GM23338 (cell line): Measurements from ENCODE around the gene PIK3CB. TPM values are rescaled to one million over a fixed set of nuclear protein-coding genes. Genes with fewer than 3 reads are reported as not detected.

ENCODE experiments used
- ATAC-seq: fragments of 200-7000 bp; cut with Tn5 transposase; 3 replicates; pipeline ENCODE4 v1.9.1; 2020
- DNase-seq: peaks from one replicate; pipeline ENCODE4 v3.0.0-alpha.2; 2015; ENCODE audit warnings: low spot score
- H2AFZ ChIP-seq: fragments of 200-600 bp; sonication (generic); 2 replicates; pipeline ENCODE4 v1.8.0; 2016; ENCODE audit warnings: antibody characterized with exemption, mild to moderate bottlenecking, moderate library complexity
- H3F3A ChIP-seq: fragments of 200-600 bp; sonication (generic); replicated peaks from 2 replicates; pipeline ENCODE4 v1.8.0; 2017; ENCODE audit warnings: antibody characterized with exemption, mixed run types, low read depth
- H3K27ac ChIP-seq: fragments of 200-600 bp; sonication (generic); 2 replicates; pipeline ENCODE4 v1.6.1; 2016; ENCODE audit warnings: low read depth
- H3K27me3 ChIP-seq: fragments of 200-600 bp; sonication (generic); 2 replicates; pipeline ENCODE4 v1.8.0; 2016; ENCODE audit warnings: mild to moderate bottlenecking, mixed run types, moderate library complexity; ENCODE audit not compliant: insufficient read depth
- H3K36me3 ChIP-seq: fragments of 200-600 bp; sonication (generic); 2 replicates; pipeline ENCODE4 v1.8.0; 2016; ENCODE audit warnings: mild to moderate bottlenecking; ENCODE audit not compliant: insufficient read depth
- H3K4me1 ChIP-seq: fragments of 200-600 bp; sonication (generic); 2 replicates; pipeline ENCODE4 v1.8.0; 2016; ENCODE audit warnings: mild to moderate bottlenecking, moderate library complexity; ENCODE audit not compliant: insufficient read depth
- H3K4me2 ChIP-seq: fragments of 200-600 bp; sonication (generic); 2 replicates; pipeline ENCODE4 v1.7.1; 2017; ENCODE audit warnings: mixed run types
- H3K4me3 ChIP-seq: fragments of 200-600 bp; sonication (generic); 2 replicates; pipeline ENCODE4 v1.6.1; 2016; ENCODE audit warnings: mixed run types
- H3K79me2 ChIP-seq: fragments of 200-600 bp; sonication (generic); replicated peaks from 2 replicates; pipeline ENCODE4 v1.8.0; 2017; ENCODE audit warnings: mild to moderate bottlenecking; ENCODE audit not compliant: insufficient read depth
- H3K9me2 ChIP-seq: fragments of 200-600 bp; sonication (generic); 2 replicates; pipeline ENCODE4 v1.8.0; 2017; ENCODE audit not compliant: insufficient read depth
- H4K20me1 ChIP-seq: fragments of 200-600 bp; sonication (generic); replicated peaks from 2 replicates; pipeline ENCODE4 v1.8.0; 2017; ENCODE audit warnings: mild to moderate bottlenecking; ENCODE audit not compliant: insufficient read depth
- H3K27ac Mint-ChIP-seq: 2 replicates; pipeline ENCODE4 v1.8.0; 2020; ENCODE audit warnings: inconsistent platforms, mild to moderate bottlenecking, moderate library complexity, mixed read lengths
- H3K27me3 Mint-ChIP-seq: 3 replicates; pipeline ENCODE4 v1.8.0; 2022; ENCODE audit warnings: low read depth, mild to moderate bottlenecking, moderate library complexity, mixed read lengths, inconsistent platforms; ENCODE audit not compliant: insufficient read depth, poor library complexity
- H3K36me3 Mint-ChIP-seq: 3 replicates; pipeline ENCODE4 v1.8.0; 2021; ENCODE audit warnings: low read depth, mild to moderate bottlenecking, inconsistent platforms, moderate library complexity, mixed read lengths
- H3K4me1 Mint-ChIP-seq: 3 replicates; pipeline ENCODE4 v1.8.0; 2020; ENCODE audit warnings: mild to moderate bottlenecking, inconsistent platforms, mixed read lengths
- H3K4me3 Mint-ChIP-seq: 3 replicates; pipeline ENCODE4 v1.8.0; 2021; ENCODE audit warnings: moderate library complexity, mild to moderate bottlenecking, inconsistent platforms, mixed read lengths
- H3K9me3 Mint-ChIP-seq: 3 replicates; pipeline ENCODE4 v1.8.0; 2020; ENCODE audit warnings: moderate library complexity, mild to moderate bottlenecking, inconsistent platforms, mixed read lengths
- CREB1 ChIP-seq: fragments of 250-450 bp; sonication (Bioruptor Pico); IDR thresholded peaks from 2 replicates; pipeline ENCODE4 v1.5.0; 2020; ENCODE audit warnings: low read depth, mild to moderate bottlenecking, moderate library complexity
- EZH2phosphoT487 ChIP-seq: fragments of 200-600 bp; sonication (generic); IDR thresholded peaks from one replicate; pipeline ENCODE4 v1.8.1; 2018; ENCODE audit warnings: antibody characterized with exemption; ENCODE audit not compliant: unreplicated experiment
- JUNB ChIP-seq: IDR thresholded peaks from one replicate; pipeline ENCODE4 v1.6.1; 2016; ENCODE audit warnings: antibody characterized with exemption; ENCODE audit not compliant: unreplicated experiment
- NANOG ChIP-seq: IDR thresholded peaks from 2 replicates; pipeline ENCODE4 v1.6.1; 2016; ENCODE audit warnings: antibody characterized with exemption, borderline replicate concordance
- REST ChIP-seq: IDR thresholded peaks from one replicate; pipeline ENCODE4 v1.6.1; 2018; ENCODE audit warnings: antibody characterized with exemption; ENCODE audit not compliant: unreplicated experiment
- ZNF114 ChIP-seq: fragments of 250-450 bp; sonication (Bioruptor Pico); IDR thresholded peaks from 2 replicates; pipeline ENCODE4 v1.5.0; 2020; ENCODE audit warnings: mild to moderate bottlenecking, moderate library complexity
- ZNF331 ChIP-seq: fragments of 250-450 bp; sonication (Bioruptor Pico); IDR thresholded peaks from 2 replicates; pipeline ENCODE4 v1.5.0; 2020; ENCODE audit warnings: low read depth, mild to moderate bottlenecking, moderate library complexity
- ZNF462 ChIP-seq: fragments of 250-450 bp; sonication (Bioruptor Pico); IDR thresholded peaks from 2 replicates; pipeline ENCODE4 v1.5.0; 2020; ENCODE audit warnings: mild to moderate bottlenecking, moderate library complexity
- polyA plus RNA-seq: library from polyadenylated mRNA; unstranded; fragments of >200 nt; fragmentation: Nextera tagmentation; extraction: Ambion mirVana; gene quantifications from 2 replicates; pipeline ENCODE4 v1.2.1, GENCODE V29; 2016
- total RNA-seq: library from RNA; depleted of rRNA; stranded (reverse); fragments of >200 nt; shearing (Covaris generic); gene quantifications from 2 replicates; pipeline ENCODE4 v1.2.3, GENCODE V29; 2014
- TF ChIP-seq, protein P1 (sequence below), 2 experiments: fragments of 200-600 bp in 1 of 2; sonication (generic) in 1 of 2; conservative IDR thresholded peaks; 2 replicates each; pipeline versions ENCODE4 v1.5.1 to v1.6.1; 2016 to 2017; ENCODE audit warnings: antibody characterized with exemption in 2 of 2, low read depth in 2 of 2, mild to moderate bottlenecking in 2 of 2, moderate library complexity in 1 of 2
- TF ChIP-seq, protein P2 (sequence below): IDR thresholded peaks from 2 replicates; pipeline ENCODE4 v1.6.1; 2016; ENCODE audit warnings: antibody characterized with exemption

The PIK3CB gene
- total and polyA plus RNA-seq, 2 experiments from 2014 or later = 13.3 to 32.4 TPM

DNA sequence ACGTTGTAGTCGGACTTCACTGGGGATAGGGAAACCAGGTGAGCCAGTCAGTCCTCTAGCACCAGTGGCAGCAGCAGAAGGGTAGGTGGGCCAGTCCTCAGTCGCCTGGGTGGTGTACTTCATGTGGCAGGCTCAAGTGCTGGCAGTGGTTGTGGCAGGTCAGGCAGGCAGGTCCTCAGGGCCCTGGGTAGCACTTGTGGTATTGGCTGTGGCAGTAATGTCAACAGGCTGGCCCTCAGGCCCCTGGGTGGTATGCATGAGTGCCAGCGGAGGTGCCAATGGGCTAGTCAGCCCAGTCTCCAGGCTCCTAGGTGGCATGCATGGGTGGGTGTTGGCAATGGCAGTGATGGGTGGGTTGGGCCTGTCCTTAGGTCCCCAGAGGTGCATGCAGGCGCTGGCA, 185.6 kb downstream of the PIK3CB start (continued):
- TF ChIP-seq, protein P1, sequence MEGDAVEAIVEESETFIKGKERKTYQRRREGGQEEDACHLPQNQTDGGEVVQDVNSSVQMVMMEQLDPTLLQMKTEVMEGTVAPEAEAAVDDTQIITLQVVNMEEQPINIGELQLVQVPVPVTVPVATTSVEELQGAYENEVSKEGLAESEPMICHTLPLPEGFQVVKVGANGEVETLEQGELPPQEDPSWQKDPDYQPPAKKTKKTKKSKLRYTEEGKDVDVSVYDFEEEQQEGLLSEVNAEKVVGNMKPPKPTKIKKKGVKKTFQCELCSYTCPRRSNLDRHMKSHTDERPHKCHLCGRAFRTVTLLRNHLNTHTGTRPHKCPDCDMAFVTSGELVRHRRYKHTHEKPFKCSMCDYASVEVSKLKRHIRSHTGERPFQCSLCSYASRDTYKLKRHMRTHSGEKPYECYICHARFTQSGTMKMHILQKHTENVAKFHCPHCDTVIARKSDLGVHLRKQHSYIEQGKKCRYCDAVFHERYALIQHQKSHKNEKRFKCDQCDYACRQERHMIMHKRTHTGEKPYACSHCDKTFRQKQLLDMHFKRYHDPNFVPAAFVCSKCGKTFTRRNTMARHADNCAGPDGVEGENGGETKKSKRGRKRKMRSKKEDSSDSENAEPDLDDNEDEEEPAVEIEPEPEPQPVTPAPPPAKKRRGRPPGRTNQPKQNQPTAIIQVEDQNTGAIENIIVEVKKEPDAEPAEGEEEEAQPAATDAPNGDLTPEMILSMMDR (conservative IDR thresholded peaks at IDR 0.05; ENCODE audit: low read depth in 2 of 2) = no peak
- TF ChIP-seq NANOG (no peak), REST (no peak), EZH2phosphoT487 (no peak)

GRCh38 chr3:138646513-138646912, 188.2 kb downstream of the PIK3CB start:
- peaks cover 86% of the 10 kb centered on the region for H3K36me3 Mint-ChIP-seq
- TF ChIP-seq CREB1 (CRISPR knock-in tag) (no peak), ZNF462 (CRISPR knock-in tag) (no peak), JUNB (no peak), ZNF114 (CRISPR knock-in tag) (no peak), ZNF331 (CRISPR knock-in tag) (no peak)
- TF ChIP-seq, protein P2, sequence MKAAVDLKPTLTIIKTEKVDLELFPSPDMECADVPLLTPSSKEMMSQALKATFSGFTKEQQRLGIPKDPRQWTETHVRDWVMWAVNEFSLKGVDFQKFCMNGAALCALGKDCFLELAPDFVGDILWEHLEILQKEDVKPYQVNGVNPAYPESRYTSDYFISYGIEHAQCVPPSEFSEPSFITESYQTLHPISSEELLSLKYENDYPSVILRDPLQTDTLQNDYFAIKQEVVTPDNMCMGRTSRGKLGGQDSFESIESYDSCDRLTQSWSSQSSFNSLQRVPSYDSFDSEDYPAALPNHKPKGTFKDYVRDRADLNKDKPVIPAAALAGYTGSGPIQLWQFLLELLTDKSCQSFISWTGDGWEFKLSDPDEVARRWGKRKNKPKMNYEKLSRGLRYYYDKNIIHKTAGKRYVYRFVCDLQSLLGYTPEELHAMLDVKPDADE = no peak
- TF ChIP-seq, protein P1 (conservative IDR thresholded peaks at IDR 0.05; ENCODE audit: low read depth in 2 of 2) = no peak

More at GRCh38 chr3:138646513-138646912, 188.2 kb downstream of the PIK3CB start:
- H2AFZ ChIP-seq = no peak overlapping the region
- no peaks in the 10 kb centered on the region for H3K9me2 ChIP-seq
- H3K27ac Mint-ChIP-seq = no peak overlapping the region
- H3K36me3 ChIP-seq = peaks cover 30% of the 10 kb centered on the region
- H3K4me1 ChIP-seq = no peaks in the 10 kb centered on the region
- H3K4me1 Mint-ChIP-seq = no peaks in the 10 kb centered on the region; the same call in 2 of the 3 replicates
- H3K9me3 Mint-ChIP-seq = peaks cover 84% of the 10 kb centered on the region
- no peaks in the 10 kb centered on the region for H3F3A ChIP-seq
- no peaks in the 10 kb centered on the region for H3K27me3 ChIP-seq
- no peak overlapping the region for H3K27ac ChIP-seq
- H3K4me3 ChIP-seq = no peak overlapping the region
- H3K27me3 Mint-ChIP-seq = peaks cover 23% of the 10 kb centered on the region
- no peaks in the 10 kb centered on the region for H3K79me2 ChIP-seq
- H3K4me2 ChIP-seq = no peak overlapping the region
- ATAC-seq (no peak), DNase-seq (no peak)
- no peaks in the 10 kb centered on the region for H4K20me1 ChIP-seq
- H3K4me3 Mint-ChIP-seq = no peak overlapping the region
